ENCODE results near the gene AGR3.

AGR3 gene

GRCh38 chr7:16813232-16813616 lies 68.6 kb downstream of the AGR3 start:
- TF ChIP-seq EGR1 (IDR thresholded peaks at IDR 0.05) (no peak), CREB1 (IDR thresholded peaks at IDR 0.05; ENCODE audit: low read depth) (no peak), TEAD4 (IDR thresholded peaks at IDR 0.05) (no peak), USF1 (IDR thresholded peaks at IDR 0.05) (no peak), MAX (IDR thresholded peaks at IDR 0.05) (no peak), RAD21 (IDR thresholded peaks at IDR 0.05; ENCODE audit: low read depth) (no peak), FOXM1 (IDR thresholded peaks at IDR 0.05; ENCODE audit: borderline replicate concordance, low read depth) (no peak), ZBTB7A (IDR thresholded peaks at IDR 0.05; ENCODE audit: low read depth) (no peak), YY1 (IDR thresholded peaks at IDR 0.05; ENCODE audit: low read depth) (no peak), CEBPB (IDR thresholded peaks at IDR 0.05) (no peak), TCF12 (IDR thresholded peaks at IDR 0.05; ENCODE audit: low read depth) (no peak), EP300 (IDR thresholded peaks at IDR 0.05; ENCODE audit: borderline replicate concordance) (no peak), TAF1 (IDR thresholded peaks at IDR 0.05; ENCODE audit: low read depth) (no peak), NFIC (IDR thresholded peaks at IDR 0.05) (no peak), REST (IDR thresholded peaks at IDR 0.05; ENCODE audit: low read depth) (no peak)

GRCh38 chr7:16812542-16813231 lies 69.1 kb downstream of the AGR3 start:
- TF ChIP-seq RAD21 (IDR thresholded peaks at IDR 0.05; ENCODE audit: low read depth): no peak
- no peak for TF ChIP-seq CREB1 (IDR thresholded peaks at IDR 0.05; ENCODE audit: low read depth)
- TF ChIP-seq YY1 (IDR thresholded peaks at IDR 0.05; ENCODE audit: low read depth): no peak

- TF ChIP-seq TCF12 (IDR thresholded peaks at IDR 0.05; ENCODE audit: low read depth) (no peak), YY1 (IDR thresholded peaks at IDR 0.05; ENCODE audit: low read depth) (no peak), ZBTB7A (IDR thresholded peaks at IDR 0.05; ENCODE audit: low read depth) (no peak), EP300 (IDR thresholded peaks at IDR 0.05; ENCODE audit: borderline replicate concordance) (no peak), CREB1 (IDR thresholded peaks at IDR 0.05; ENCODE audit: low read depth) (no peak), CEBPB (IDR thresholded peaks at IDR 0.05) (no peak), TAF1 (IDR thresholded peaks at IDR 0.05; ENCODE audit: low read depth) (no peak), NFIC (IDR thresholded peaks at IDR 0.05) (no peak), USF1 (IDR thresholded peaks at IDR 0.05) (no peak), MAX (IDR thresholded peaks at IDR 0.05) (no peak), TEAD4 (IDR thresholded peaks at IDR 0.05) (no peak), REST (IDR thresholded peaks at IDR 0.05; ENCODE audit: low read depth) (no peak), RAD21 (IDR thresholded peaks at IDR 0.05; ENCODE audit: low read depth) (no peak), EGR1 (IDR thresholded peaks at IDR 0.05) (no peak), FOXM1 (IDR thresholded peaks at IDR 0.05; ENCODE audit: borderline replicate concordance, low read depth) (no peak)
Observed at GRCh38 chr7:16811551-16811950, 70.2 kb downstream of the AGR3 start.

GRCh38 chr7:16810573-16810972 lies 71.2 kb downstream of the AGR3 start:
- TF ChIP-seq TEAD4 (IDR thresholded peaks at IDR 0.05) (no peak), TAF1 (IDR thresholded peaks at IDR 0.05; ENCODE audit: low read depth) (no peak)

- TF ChIP-seq CREB1 (IDR thresholded peaks at IDR 0.05; ENCODE audit: low read depth) (no peak), MAX (IDR thresholded peaks at IDR 0.05) (no peak), REST (IDR thresholded peaks at IDR 0.05; ENCODE audit: low read depth) (no peak), USF1 (IDR thresholded peaks at IDR 0.05) (no peak), TEAD4 (IDR thresholded peaks at IDR 0.05) (no peak), EP300 (IDR thresholded peaks at IDR 0.05; ENCODE audit: borderline replicate concordance) (no peak), NFIC (IDR thresholded peaks at IDR 0.05) (no peak), CEBPB (IDR thresholded peaks at IDR 0.05) (no peak), TAF1 (IDR thresholded peaks at IDR 0.05; ENCODE audit: low read depth) (no peak), RAD21 (IDR thresholded peaks at IDR 0.05; ENCODE audit: low read depth) (no peak), YY1 (IDR thresholded peaks at IDR 0.05; ENCODE audit: low read depth) (no peak), EGR1 (IDR thresholded peaks at IDR 0.05) (no peak), TCF12 (IDR thresholded peaks at IDR 0.05; ENCODE audit: low read depth) (no peak), FOXM1 (IDR thresholded peaks at IDR 0.05; ENCODE audit: borderline replicate concordance, low read depth) (no peak), ZBTB7A (IDR thresholded peaks at IDR 0.05; ENCODE audit: low read depth) (no peak)
Observed at GRCh38 chr7:16810112-16810511, 71.7 kb downstream of the AGR3 start.

All from Ishikawa (cell line).